Body of pancreas (tissue), 4 donors: ENCODE data around the gene NUBP2.

Experiments
- CTCF ChIP-seq, 7 experiments: fragments of 450-650 bp in 4 of 7; fragments of 200-600 bp in 3 of 7; sonication (generic) in 3 of 7; IDR thresholded peaks; one replicate each; pipeline ENCODE4 v1.5.1; 2016 to 2019; ENCODE audit warnings: antibody characterized with exemption in 7 of 7
- POLR2A ChIP-seq, 3 donors: fragments of 450-650 bp; IDR thresholded peaks; one replicate each; pipeline ENCODE4 v1.6.1; 2016; ENCODE audit warnings: antibody characterized with exemption in 3 of 3, mild to moderate bottlenecking in 2 of 3

- TF ChIP-seq CTCF (IDR thresholded peaks at IDR 0.05) = peak in 3 of 7 experiments; percentile 10 to 42 (median 20)
- peak in 2 of 3 donors; percentile 21 to 81 for TF ChIP-seq POLR2A (IDR thresholded peaks at IDR 0.05)
These were observed 877 bp upstream of the NUBP2 start for GRCh38 chr16:1781758-1782407.
